Neural progenitor cell (in vitro differentiated cells): Measurements from ENCODE around the gene STX19. TPM values are rescaled to one million over a fixed set of nuclear protein-coding genes. Genes with fewer than 3 reads are reported as not detected.

Source experiments
- DNase-seq: peaks from one replicate; pipeline ENCODE4 v3.0.0-alpha.2; 2016; ENCODE audit warnings: low spot score
- H2AFZ ChIP-seq: fragments of 200-600 bp; sonication (generic); replicated peaks from 2 replicates; pipeline ENCODE4 v1.6.1; 2016; ENCODE audit warnings: antibody characterized with exemption
- H3F3A ChIP-seq: fragments of 200-600 bp; sonication (generic); 2 replicates; pipeline ENCODE4 v1.6.1; 2016; ENCODE audit warnings: antibody characterized with exemption, low read depth
- H3K27ac ChIP-seq: fragments of 200-600 bp; sonication (generic); 2 replicates; pipeline ENCODE4 v1.5.1; 2016; ENCODE audit warnings: mild to moderate bottlenecking
- H3K27me3 ChIP-seq: fragments of 200-600 bp; sonication (generic); 2 replicates; pipeline ENCODE4 v1.6.1; 2016; ENCODE audit warnings: mild to moderate bottlenecking, moderate library complexity
- H3K36me3 ChIP-seq: fragments of 200-600 bp; sonication (generic); 2 replicates; pipeline ENCODE4 v1.5.1; 2016
- H3K4me1 ChIP-seq: fragments of 200-600 bp; sonication (generic); 2 replicates; pipeline ENCODE4 v1.6.1; 2016; ENCODE audit warnings: mixed run types
- H3K4me2 ChIP-seq: fragments of 200-600 bp; sonication (generic); 2 replicates; pipeline ENCODE4 v1.6.1; 2016
- H3K4me3 ChIP-seq: fragments of 200-600 bp; sonication (generic); 2 replicates; pipeline ENCODE4 v1.5.1; 2016
- H3K79me2 ChIP-seq: fragments of 200-600 bp; sonication (generic); 2 replicates; pipeline ENCODE4 v1.6.1; 2016; ENCODE audit warnings: low read depth
- H3K9ac ChIP-seq: fragments of 200-600 bp; sonication (generic); 2 replicates; pipeline ENCODE4 v1.6.1; 2016
- H3K9me3 ChIP-seq: fragments of 200-600 bp; sonication (generic); 2 replicates; pipeline ENCODE4 v1.5.1; 2016; ENCODE audit warnings: low read depth
- H4K20me1 ChIP-seq: fragments of 200-600 bp; sonication (generic); 2 replicates; pipeline ENCODE4 v1.6.1; 2016; ENCODE audit warnings: low read depth
- H3K27ac Mint-ChIP-seq: 3 replicates; pipeline ENCODE4 v1.8.0; 2021; ENCODE audit warnings: mixed read lengths
- H3K27me3 Mint-ChIP-seq: 2 replicates; pipeline ENCODE4 v1.8.0; 2022; ENCODE audit warnings: low read depth, mild to moderate bottlenecking, inconsistent platforms, moderate library complexity, mixed read lengths; ENCODE audit not compliant: insufficient read depth
- H3K36me3 Mint-ChIP-seq: 3 replicates; pipeline ENCODE4 v1.8.0; 2021; ENCODE audit warnings: mixed read lengths
- H3K4me1 Mint-ChIP-seq: 3 replicates; pipeline ENCODE4 v1.8.0; 2021; ENCODE audit warnings: mixed read lengths
- H3K4me3 Mint-ChIP-seq: 3 replicates; pipeline ENCODE4 v1.8.0; 2021; ENCODE audit warnings: mild to moderate bottlenecking, moderate library complexity, mixed read lengths
- H3K9me3 Mint-ChIP-seq: 3 replicates; pipeline ENCODE4 v1.8.0; 2020; ENCODE audit warnings: mixed read lengths
- EZH2 ChIP-seq: fragments of 200-600 bp; sonication (generic); IDR thresholded peaks from 2 replicates; pipeline ENCODE4 v1.6.1; 2017; ENCODE audit warnings: antibody characterized with exemption, mild to moderate bottlenecking, moderate library complexity
- EZH2phosphoT487 ChIP-seq: fragments of 200-600 bp; sonication (generic); IDR thresholded peaks from 2 replicates; pipeline ENCODE4 v1.6.1; 2017; ENCODE audit warnings: antibody characterized with exemption
- total RNA-seq: library from RNA; depleted of rRNA; stranded (reverse); fragments of >200 nt; gene quantifications from 2 replicates; pipeline ENCODE4 v1.2.3, GENCODE V29; 2015; ENCODE audit warnings: low replicate concordance
- TF ChIP-seq, protein P1 (sequence below): fragments of 200-600 bp; sonication (generic); IDR thresholded peaks from 2 replicates; pipeline ENCODE4 v1.5.1; 2017; ENCODE audit warnings: antibody characterized with exemption, mild to moderate bottlenecking

Gene STX19
- total RNA-seq, 1 donor from 2014 or later: not detected

DNA sequence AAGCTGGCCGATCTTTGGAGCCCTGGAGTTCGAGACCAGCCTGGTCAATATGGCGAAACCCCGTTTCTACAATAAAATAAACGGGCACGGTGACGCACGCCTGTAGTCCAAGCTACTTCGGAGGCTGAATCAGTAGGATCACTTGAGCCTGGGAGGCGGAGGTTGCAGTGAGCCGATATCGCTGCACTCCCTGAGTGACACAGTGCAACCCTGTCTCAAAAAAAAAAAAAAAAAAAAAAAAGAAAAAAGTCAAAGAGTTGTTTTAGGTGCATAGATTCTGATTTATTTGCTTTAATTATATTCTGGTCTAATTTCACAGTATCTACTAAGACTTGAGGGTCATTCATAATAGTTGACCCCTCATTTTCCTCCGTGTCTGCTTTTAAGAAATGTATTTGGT lies 46.7 kb downstream of the STX19 start:
- H3K4me3 ChIP-seq: peak overlapping the region; percentile 74
- peak overlapping the region; percentile 88 for H3K4me2 ChIP-seq
- H2AFZ ChIP-seq: no peak overlapping the region
- H3K79me2 ChIP-seq: peaks cover 61% of the 10 kb centered on the region
- Mint-ChIP-seq H3K27me3 (no peaks in the 10 kb centered on the region), H3K36me3 (peaks cover 2% of the 10 kb centered on the region), H3K27ac (no peak overlapping the region), H3K4me1 (peaks cover 21% of the 10 kb centered on the region), H3K4me3 (peak overlapping the region; percentile 83), H3K9me3 (no peaks in the 10 kb centered on the region)
- H4K20me1 ChIP-seq: peaks cover 8% of the 10 kb centered on the region
- H3K4me1 ChIP-seq: peaks cover 16% of the 10 kb centered on the region
- no peak overlapping the region for H3K27ac ChIP-seq
- no peak overlapping the region for H3K9ac ChIP-seq
- peaks cover 6% of the 10 kb centered on the region for H3F3A ChIP-seq
- H3K9me3 ChIP-seq: no peaks in the 10 kb centered on the region
- H3K27me3 ChIP-seq: no peaks in the 10 kb centered on the region
- DNase-seq: no peak
- H3K36me3 ChIP-seq: no peaks in the 10 kb centered on the region
- TF ChIP-seq, protein P1, sequence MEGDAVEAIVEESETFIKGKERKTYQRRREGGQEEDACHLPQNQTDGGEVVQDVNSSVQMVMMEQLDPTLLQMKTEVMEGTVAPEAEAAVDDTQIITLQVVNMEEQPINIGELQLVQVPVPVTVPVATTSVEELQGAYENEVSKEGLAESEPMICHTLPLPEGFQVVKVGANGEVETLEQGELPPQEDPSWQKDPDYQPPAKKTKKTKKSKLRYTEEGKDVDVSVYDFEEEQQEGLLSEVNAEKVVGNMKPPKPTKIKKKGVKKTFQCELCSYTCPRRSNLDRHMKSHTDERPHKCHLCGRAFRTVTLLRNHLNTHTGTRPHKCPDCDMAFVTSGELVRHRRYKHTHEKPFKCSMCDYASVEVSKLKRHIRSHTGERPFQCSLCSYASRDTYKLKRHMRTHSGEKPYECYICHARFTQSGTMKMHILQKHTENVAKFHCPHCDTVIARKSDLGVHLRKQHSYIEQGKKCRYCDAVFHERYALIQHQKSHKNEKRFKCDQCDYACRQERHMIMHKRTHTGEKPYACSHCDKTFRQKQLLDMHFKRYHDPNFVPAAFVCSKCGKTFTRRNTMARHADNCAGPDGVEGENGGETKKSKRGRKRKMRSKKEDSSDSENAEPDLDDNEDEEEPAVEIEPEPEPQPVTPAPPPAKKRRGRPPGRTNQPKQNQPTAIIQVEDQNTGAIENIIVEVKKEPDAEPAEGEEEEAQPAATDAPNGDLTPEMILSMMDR: no peak
- TF ChIP-seq EZH2 (no peak), EZH2phosphoT487 (no peak)

DNA sequence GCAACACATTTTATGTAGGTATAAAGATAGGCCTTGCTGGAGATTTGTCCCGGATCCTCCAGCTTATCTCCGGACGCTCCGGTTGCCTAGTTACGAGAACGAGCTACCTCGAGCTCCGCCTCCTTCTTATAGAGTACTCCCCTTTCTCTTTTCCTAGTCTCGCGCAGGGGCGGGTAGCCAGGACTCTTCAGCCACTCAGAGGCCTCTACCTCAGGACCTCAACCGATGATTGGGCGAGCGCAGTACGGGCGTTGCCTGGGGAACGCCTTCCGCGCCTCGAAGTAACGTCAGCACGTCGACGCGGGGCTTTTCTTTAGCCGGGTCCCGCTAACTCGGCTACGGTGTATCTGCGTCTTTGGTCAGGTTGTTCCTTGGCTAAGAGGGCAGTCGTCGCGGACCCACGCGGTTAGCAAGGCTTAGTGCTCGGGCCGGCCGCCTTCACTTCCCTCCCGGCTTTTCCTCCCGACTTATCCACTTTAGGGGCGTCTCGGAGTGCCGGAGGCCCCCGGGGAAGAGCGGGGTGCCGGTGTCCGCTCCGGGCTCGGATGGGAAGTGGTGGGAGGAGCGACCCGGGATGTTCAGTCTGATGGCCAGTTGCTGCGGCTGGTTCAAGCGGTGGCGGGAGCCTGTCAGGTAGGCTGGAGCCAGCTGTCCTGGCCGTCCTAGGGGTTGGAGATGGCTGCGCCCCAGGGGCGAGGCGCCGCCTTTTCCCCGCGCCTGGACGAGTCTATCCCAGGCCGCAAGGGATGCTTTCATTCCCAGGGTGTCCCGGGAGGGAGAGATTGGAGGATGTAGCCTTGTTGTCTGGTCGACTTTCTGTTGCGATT lies 48.3 kb downstream of the STX19 start, which contains the start of gene ARL13B:
ARL13B (plus strand) TSS at position 306 of the 827 bp plus-strand sequence; CDS start at position 575, 269 bp downstream.
- Mint-ChIP-seq H3K4me3 (peak within 1 kb of the TSS; percentile 83), H3K27ac (peak within 1 kb of the TSS; percentile 44), H3K4me1 (peaks cover 21% of the 10 kb centered on the region), H3K9me3 (no peaks in the 10 kb centered on the region), H3K36me3 (peaks cover 2% of the 10 kb centered on the region), H3K27me3 (no peaks in the 10 kb centered on the region)
- no peaks in the 10 kb centered on the region for H3K9me3 ChIP-seq
- peak within 1 kb of the TSS; percentile 88 for H3K4me2 ChIP-seq
- peak within 1 kb of the TSS; percentile 89 for H2AFZ ChIP-seq
- peak within 1 kb of the TSS; percentile 74 for H3K4me3 ChIP-seq
- H3K4me1 ChIP-seq: peaks cover 16% of the 10 kb centered on the region
- no peaks in the 10 kb centered on the region for H3K36me3 ChIP-seq
- peak within 1 kb of the TSS; percentile 93 for H3K27ac ChIP-seq
- TF ChIP-seq EZH2: no peak
- TF ChIP-seq, protein P1: no peak
- TF ChIP-seq EZH2phosphoT487: no peak
- peak within 1 kb of the TSS; percentile 53 for H3K9ac ChIP-seq
- H4K20me1 ChIP-seq: peaks cover 8% of the 10 kb centered on the region
- H3K79me2 ChIP-seq: peaks cover 45% of the 10 kb centered on the region
- H3K27me3 ChIP-seq: peaks cover 2% of the 10 kb centered on the region
- DNase-seq: peak; percentile 99
- peaks cover 6% of the 10 kb centered on the region for H3F3A ChIP-seq

- peak within 1 kb of the TSS; percentile 93 for H3K27ac Mint-ChIP-seq
- TF ChIP-seq, protein P1: peak; percentile 19
- no peak for TF ChIP-seq EZH2
- H3F3A ChIP-seq: peaks cover 11% of the 10 kb centered on the region
- H3K4me2 ChIP-seq: peak within 1 kb of the TSS; percentile 81
- H3K27me3 ChIP-seq: peaks cover 19% of the 10 kb centered on the region
- H3K27me3 Mint-ChIP-seq: peaks cover 3% of the 10 kb centered on the region
- H4K20me1 ChIP-seq: no peaks in the 10 kb centered on the region
- no peak within 1 kb of the TSS for H3K9ac ChIP-seq
- peak within 1 kb of the TSS; percentile 88 for H2AFZ ChIP-seq
- H3K4me1 Mint-ChIP-seq: peaks cover 16% of the 10 kb centered on the region
- H3K36me3 Mint-ChIP-seq: no peaks in the 10 kb centered on the region
- peak within 1 kb of the TSS; percentile 60 for H3K4me3 ChIP-seq
- H3K4me3 Mint-ChIP-seq: peak within 1 kb of the TSS; percentile 90
- H3K4me1 ChIP-seq: no peaks in the 10 kb centered on the region
- no peak within 1 kb of the TSS for H3K27ac ChIP-seq
- no peaks in the 10 kb centered on the region for H3K79me2 ChIP-seq
- no peaks in the 10 kb centered on the region for H3K9me3 ChIP-seq
- DNase-seq: peak; percentile 81
- no peaks in the 10 kb centered on the region for H3K9me3 Mint-ChIP-seq
- H3K36me3 ChIP-seq: no peaks in the 10 kb centered on the region
These were observed 55.0 kb downstream of the STX19 start, which contains the start of gene PROS1 for GRCh38 chr3:93973131-93974126. Gene PROS1, minus strand, starts transcription at chr3:93973896. Its CDS starts 147 bp downstream, at chr3:93973749.
